RPMI7951 (cell line): ENCODE measurements around the gene COA8. TPM values are rescaled to one million over a fixed set of nuclear protein-coding genes. Genes with fewer than 3 reads are reported as not detected.

Source experiments
- DNase-seq: peaks from one replicate; pipeline ENCODE4 v3.0.0-alpha.2; 2012; ENCODE audit warnings: low read depth
- total RNA-seq: library from RNA; depleted of rRNA; stranded (reverse); fragments of >200 nt; shearing (Covaris generic); gene quantifications from 2 replicates; pipeline ENCODE4 v1.2.3, GENCODE V29; 2014; rRNA removed

The COA8 gene
- 28.4 and 48.0 TPM in 2 replicates for total RNA-seq

- DNase-seq, result peak; percentile 76
Measured at GRCh38 chr14:103562429-103563225, at the start of gene COA8, which contains the start of gene BAG5. Gene COA8 (plus strand): TSS chr14:103562960. CDS start chr14:103563002, 42 bp downstream. Gene BAG5 (minus strand): TSS chr14:103562657. CDS start chr14:103561164, 1,493 bp downstream.

GRCh38 chr14:103514596-103515421, 48.0 kb upstream of the COA8 start:
- no peak for DNase-seq

- DNase-seq, result no peak
Measured at GRCh38 chr14:103516426-103517173, 46.2 kb upstream of the COA8 start.

GRCh38 chr14:103517174-103517566, 45.6 kb upstream of the COA8 start:
- DNase-seq, result no peak

- no peak for DNase-seq
Measured at GRCh38 chr14:103517721-103518421, 44.9 kb upstream of the COA8 start.

- peak; percentile 38 for DNase-seq
Measured at GRCh38 chr14:103518422-103519042, 44.2 kb upstream of the COA8 start.

GRCh38 chr14:103519043-103519836, 43.5 kb upstream of the COA8 start:
- no peak for DNase-seq

- no peak for DNase-seq
Measured at GRCh38 chr14:103519837-103520212, 42.9 kb upstream of the COA8 start.

GRCh38 chr14:103520269-103520656, 42.5 kb upstream of the COA8 start:
- no peak for DNase-seq

- peak; percentile 63 for DNase-seq
Measured at GRCh38 chr14:103520657-103521437, 41.9 kb upstream of the COA8 start.

- no peak for DNase-seq
Measured at GRCh38 chr14:103521438-103521950, 41.3 kb upstream of the COA8 start.

GRCh38 chr14:103521951-103522563, 40.7 kb upstream of the COA8 start:
- no peak for DNase-seq

- peak; percentile 42 for DNase-seq
Measured at GRCh38 chr14:103522649-103523574, 39.8 kb upstream of the COA8 start, which contains the start of gene CKB. Gene CKB (minus strand): TSS chr14:103522830. CDS start chr14:103522493, 337 bp downstream.

- DNase-seq, result no peak
Measured at GRCh38 chr14:103523575-103523954, 39.2 kb upstream of the COA8 start.

- no peak for DNase-seq
Measured at GRCh38 chr14:103524002-103524935, 38.5 kb upstream of the COA8 start.
